GM23338 (cell line): ENCODE measurements around the gene FRY. TPM values are rescaled to one million over a fixed set of nuclear protein-coding genes. Genes with fewer than 3 reads are reported as not detected.

ENCODE experiments used
- CREB1 ChIP-seq: fragments of 250-450 bp; sonication (Bioruptor Pico); IDR thresholded peaks from 2 replicates; pipeline ENCODE4 v1.5.0; 2020; ENCODE audit warnings: low read depth, mild to moderate bottlenecking, moderate library complexity
- EZH2 ChIP-seq: fragments of 200-600 bp; sonication (generic); IDR thresholded peaks from one replicate; pipeline ENCODE4 v1.8.0; 2017; ENCODE audit warnings: antibody characterized with exemption, mild to moderate bottlenecking, low read depth; ENCODE audit not compliant: unreplicated experiment
- EZH2phosphoT487 ChIP-seq: fragments of 200-600 bp; sonication (generic); IDR thresholded peaks from one replicate; pipeline ENCODE4 v1.8.1; 2018; ENCODE audit warnings: antibody characterized with exemption; ENCODE audit not compliant: unreplicated experiment
- JUNB ChIP-seq: IDR thresholded peaks from one replicate; pipeline ENCODE4 v1.6.1; 2016; ENCODE audit warnings: antibody characterized with exemption; ENCODE audit not compliant: unreplicated experiment
- POLR2AphosphoS5 ChIP-seq: IDR thresholded peaks from 2 replicates; pipeline ENCODE4 v1.6.1; 2016; ENCODE audit warnings: antibody characterized with exemption, low read depth
- ZNF331 ChIP-seq: fragments of 250-450 bp; sonication (Bioruptor Pico); IDR thresholded peaks from 2 replicates; pipeline ENCODE4 v1.5.0; 2020; ENCODE audit warnings: low read depth, mild to moderate bottlenecking, moderate library complexity
- ZNF462 ChIP-seq: fragments of 250-450 bp; sonication (Bioruptor Pico); IDR thresholded peaks from 2 replicates; pipeline ENCODE4 v1.5.0; 2020; ENCODE audit warnings: mild to moderate bottlenecking, moderate library complexity
- polyA plus RNA-seq: library from polyadenylated mRNA; unstranded; fragments of >200 nt; fragmentation: Nextera tagmentation; extraction: Ambion mirVana; gene quantifications from 2 replicates; pipeline ENCODE4 v1.2.1, GENCODE V29; 2016
- total RNA-seq: library from RNA; depleted of rRNA; stranded (reverse); fragments of >200 nt; shearing (Covaris generic); gene quantifications from 2 replicates; pipeline ENCODE4 v1.2.3, GENCODE V29; 2014
- TF ChIP-seq, protein P1 (sequence below), 2 experiments: fragments of 200-600 bp in 1 of 2; sonication (generic) in 1 of 2; conservative IDR thresholded peaks; 2 replicates each; pipeline versions ENCODE4 v1.5.1 to v1.6.1; 2016 to 2017; ENCODE audit warnings: antibody characterized with exemption in 2 of 2, low read depth in 2 of 2, mild to moderate bottlenecking in 2 of 2, moderate library complexity in 1 of 2

The FRY gene
- total and polyA plus RNA-seq, 2 experiments from 2014 or later = 2.4 to 10.1 TPM

GRCh38 chr13:32008518-32009175, 22.9 kb upstream of the FRY start (continued):
- no peak for TF ChIP-seq ZNF462 (CRISPR knock-in tag)
- no peak for TF ChIP-seq JUNB
- no peak for TF ChIP-seq EZH2phosphoT487
- TF ChIP-seq POLR2AphosphoS5 = no peak
- TF ChIP-seq, protein P1, sequence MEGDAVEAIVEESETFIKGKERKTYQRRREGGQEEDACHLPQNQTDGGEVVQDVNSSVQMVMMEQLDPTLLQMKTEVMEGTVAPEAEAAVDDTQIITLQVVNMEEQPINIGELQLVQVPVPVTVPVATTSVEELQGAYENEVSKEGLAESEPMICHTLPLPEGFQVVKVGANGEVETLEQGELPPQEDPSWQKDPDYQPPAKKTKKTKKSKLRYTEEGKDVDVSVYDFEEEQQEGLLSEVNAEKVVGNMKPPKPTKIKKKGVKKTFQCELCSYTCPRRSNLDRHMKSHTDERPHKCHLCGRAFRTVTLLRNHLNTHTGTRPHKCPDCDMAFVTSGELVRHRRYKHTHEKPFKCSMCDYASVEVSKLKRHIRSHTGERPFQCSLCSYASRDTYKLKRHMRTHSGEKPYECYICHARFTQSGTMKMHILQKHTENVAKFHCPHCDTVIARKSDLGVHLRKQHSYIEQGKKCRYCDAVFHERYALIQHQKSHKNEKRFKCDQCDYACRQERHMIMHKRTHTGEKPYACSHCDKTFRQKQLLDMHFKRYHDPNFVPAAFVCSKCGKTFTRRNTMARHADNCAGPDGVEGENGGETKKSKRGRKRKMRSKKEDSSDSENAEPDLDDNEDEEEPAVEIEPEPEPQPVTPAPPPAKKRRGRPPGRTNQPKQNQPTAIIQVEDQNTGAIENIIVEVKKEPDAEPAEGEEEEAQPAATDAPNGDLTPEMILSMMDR (conservative IDR thresholded peaks at IDR 0.05; ENCODE audit: low read depth in 2 of 2) = no peak
- TF ChIP-seq EZH2 = no peak
- no peak for TF ChIP-seq ZNF331 (CRISPR knock-in tag)
- TF ChIP-seq CREB1 (CRISPR knock-in tag) = no peak
